MM.1S (cell line): ENCODE measurements around the gene KCTD15.

Experiments
- DNase-seq: peaks from one replicate; pipeline ENCODE4 v3.0.0-alpha.2; 2015
- H2AFZ ChIP-seq: fragments of 300-600 bp; sonication (generic); 2 replicates; pipeline ENCODE4 v1.6.0; 2016; ENCODE audit warnings: antibody characterized with exemption, low read length
- H3F3A ChIP-seq: fragments of 300-600 bp; sonication (generic); 2 replicates; pipeline ENCODE4 v1.6.1; 2016; ENCODE audit warnings: mild to moderate bottlenecking, antibody characterized with exemption, low read length, moderate library complexity, mixed read lengths; ENCODE audit not compliant: insufficient read depth
- H3K27ac ChIP-seq: fragments of 300-600 bp; sonication (generic); 2 replicates; pipeline ENCODE4 v1.5.1; 2016; ENCODE audit warnings: mild to moderate bottlenecking, low read length
- H3K27me3 ChIP-seq: fragments of 300-600 bp; sonication (generic); replicated peaks from 2 replicates; pipeline ENCODE4 v1.6.0; 2016; ENCODE audit warnings: low read length; ENCODE audit not compliant: insufficient read depth
- H3K36me3 ChIP-seq: fragments of 300-600 bp; sonication (generic); replicated peaks from 2 replicates; pipeline ENCODE4 v1.6.1; 2016; ENCODE audit warnings: mild to moderate bottlenecking, low read length, mixed read lengths; ENCODE audit not compliant: insufficient read depth
- H3K4me1 ChIP-seq: fragments of 300-600 bp; sonication (generic); 2 replicates; pipeline ENCODE4 v1.6.1; 2016; ENCODE audit warnings: low read length, mixed read lengths
- H3K4me2 ChIP-seq: fragments of 300-600 bp; sonication (generic); 2 replicates; pipeline ENCODE4 v1.6.0; 2016; ENCODE audit warnings: low read depth, low read length
- H3K4me3 ChIP-seq: fragments of 300-600 bp; sonication (generic); 2 replicates; pipeline ENCODE4 v1.5.1; 2016; ENCODE audit warnings: low read length, mixed read lengths
- H3K79me2 ChIP-seq: fragments of 300-600 bp; sonication (generic); 2 replicates; pipeline ENCODE4 v1.6.1; 2016; ENCODE audit warnings: mixed run types, low read length, mixed read lengths
- H3K9ac ChIP-seq: fragments of 300-600 bp; sonication (generic); 2 replicates; pipeline ENCODE4 v1.6.1; 2016; ENCODE audit warnings: low read length, mixed read lengths
- H3K9me2 ChIP-seq: fragments of 300-600 bp; sonication (generic); replicated peaks from 2 replicates; pipeline ENCODE4 v1.6.1; 2016; ENCODE audit warnings: mild to moderate bottlenecking, low read length, mixed read lengths; ENCODE audit not compliant: insufficient read depth
- H3K9me3 ChIP-seq: fragments of 300-600 bp; sonication (generic); replicated peaks from 2 replicates; pipeline ENCODE4 v1.6.1; 2016; ENCODE audit warnings: mild to moderate bottlenecking, low read length, mixed read lengths; ENCODE audit not compliant: insufficient read depth
- H4K20me1 ChIP-seq: fragments of 300-600 bp; sonication (generic); 2 replicates; pipeline ENCODE4 v1.6.1; 2016; ENCODE audit warnings: mild to moderate bottlenecking, low read length, moderate library complexity, mixed read lengths; ENCODE audit not compliant: insufficient read depth
- CTCF ChIP-seq: fragments of 300-600 bp; sonication (generic); IDR thresholded peaks from 2 replicates; pipeline ENCODE4 v1.5.1; 2016; ENCODE audit warnings: antibody characterized with exemption, low read length, mixed read lengths
- EZH2 ChIP-seq: fragments of 300-600 bp; sonication (generic); optimal IDR thresholded peaks from 2 replicates; pipeline ENCODE3; 2017; ENCODE audit warnings: low read depth, mild to moderate bottlenecking, antibody characterized with exemption, low read length, mixed read lengths
- EZH2phosphoT487 ChIP-seq: fragments of 300-600 bp; sonication (generic); IDR thresholded peaks from 2 replicates; pipeline ENCODE4 v1.6.1; 2018; ENCODE audit warnings: antibody characterized with exemption, low read length

Gene KCTD15

GRCh38 chr19:33754361-33754760 lies 42.3 kb upstream of the KCTD15 start:
- Histone ChIP-seq H3K4me3 (no peak overlapping the region), H3K4me1 (peaks cover 16% of the 10 kb centered on the region), H3K36me3 (no peaks in the 10 kb centered on the region), H3K79me2 (no peaks in the 10 kb centered on the region), H3K27ac (no peak overlapping the region), H3F3A (no peaks in the 10 kb centered on the region), H2AFZ (no peak overlapping the region), H4K20me1 (no peaks in the 10 kb centered on the region), H3K4me2 (no peak overlapping the region), H3K27me3 (peaks cover 4% of the 10 kb centered on the region; the same call in 1 of the 2 replicates), H3K9me2 (no peaks in the 10 kb centered on the region), H3K9me3 (no peaks in the 10 kb centered on the region), H3K9ac (no peak overlapping the region)
- TF ChIP-seq EZH2phosphoT487 = no peak
- TF ChIP-seq EZH2 = no peak
- TF ChIP-seq CTCF = no peak
- no peak for DNase-seq

GRCh38 chr19:33755099-33756035 lies 41.3 kb upstream of the KCTD15 start:
- Histone ChIP-seq H3F3A (no peaks in the 10 kb centered on the region), H3K4me3 (no peak overlapping the region), H3K9me2 (no peaks in the 10 kb centered on the region), H2AFZ (no peak overlapping the region), H3K27me3 (peaks cover 4% of the 10 kb centered on the region; the same call in 1 of the 2 replicates), H3K36me3 (no peaks in the 10 kb centered on the region), H3K9me3 (no peaks in the 10 kb centered on the region), H3K9ac (no peak overlapping the region), H3K4me1 (peaks cover 21% of the 10 kb centered on the region), H4K20me1 (no peaks in the 10 kb centered on the region), H3K27ac (no peak overlapping the region), H3K79me2 (no peaks in the 10 kb centered on the region), H3K4me2 (no peak overlapping the region)
- no peak for DNase-seq
- no peak for TF ChIP-seq CTCF
- TF ChIP-seq EZH2phosphoT487 = no peak
- TF ChIP-seq EZH2 = no peak

- TF ChIP-seq EZH2phosphoT487 = no peak
- TF ChIP-seq CTCF = no peak
- TF ChIP-seq EZH2 = no peak
- H3K4me3 ChIP-seq = no peak overlapping the region
- no peaks in the 10 kb centered on the region for H3K9me3 ChIP-seq
- no peak for DNase-seq
- H3K79me2 ChIP-seq = no peaks in the 10 kb centered on the region
- peaks cover 4% of the 10 kb centered on the region; the same call in 1 of the 2 replicates for H3K27me3 ChIP-seq
- H3K9ac ChIP-seq = no peak overlapping the region
- H3F3A ChIP-seq = no peaks in the 10 kb centered on the region
- H3K4me2 ChIP-seq = no peak overlapping the region
- no peaks in the 10 kb centered on the region for H3K9me2 ChIP-seq
- H3K4me1 ChIP-seq = peaks cover 21% of the 10 kb centered on the region
- H2AFZ ChIP-seq = no peak overlapping the region
- H4K20me1 ChIP-seq = no peaks in the 10 kb centered on the region
- H3K36me3 ChIP-seq = no peaks in the 10 kb centered on the region
- H3K27ac ChIP-seq = no peak overlapping the region
Observed at GRCh38 chr19:33756177-33756576, 40.5 kb upstream of the KCTD15 start.
